Transverse colon (tissue), 4 donors: Measurements from ENCODE around the gene RAP2B.

Source experiments
- CTCF ChIP-seq, 5 experiments: fragments of 200-600 bp in 3 of 5; fragments of 450-650 bp in 2 of 5; sonication (generic) in 3 of 5; IDR thresholded peaks; 1 replicate in 2 of 5; 2 replicates in 3 of 5; pipeline ENCODE4 v1.5.1; 2016 to 2017; ENCODE audit warnings: antibody characterized with exemption in 5 of 5, inconsistent platforms in 3 of 5, mild to moderate bottlenecking in 2 of 5, moderate library complexity in 1 of 5
- POLR2A ChIP-seq: fragments of 450-650 bp; IDR thresholded peaks from one replicate; pipeline ENCODE4 v1.6.1; 2016; ENCODE audit warnings: antibody characterized with exemption, mild to moderate bottlenecking, moderate library complexity
- POLR2AphosphoS5 ChIP-seq, 3 donors: sonication (generic); formaldehyde crosslinking; IDR thresholded peaks; one replicate each; pipeline ENCODE4 v1.6.1; 2016; ENCODE audit warnings: antibody characterized with exemption in 3 of 3

GRCh38 chr3:153176197-153176596 is 14.2 kb downstream of the RAP2B start:
- TF ChIP-seq POLR2A (no peak), CTCF (IDR thresholded peaks at IDR 0.05) (no peak), POLR2AphosphoS5 (IDR thresholded peaks at IDR 0.05) (no peak)
